GM18909 (cell line): ENCODE results near the gene SOCS3.

ENCODE experiments used
- ATAC-seq: cut with Tn5 transposase; IDR thresholded peaks from one replicate; pipeline ENCODE4 v1.9.1; 2021; ENCODE audit warnings: mild to moderate bottlenecking; ENCODE audit not compliant: unreplicated experiment, poor library complexity

SOCS3 gene, protein sequence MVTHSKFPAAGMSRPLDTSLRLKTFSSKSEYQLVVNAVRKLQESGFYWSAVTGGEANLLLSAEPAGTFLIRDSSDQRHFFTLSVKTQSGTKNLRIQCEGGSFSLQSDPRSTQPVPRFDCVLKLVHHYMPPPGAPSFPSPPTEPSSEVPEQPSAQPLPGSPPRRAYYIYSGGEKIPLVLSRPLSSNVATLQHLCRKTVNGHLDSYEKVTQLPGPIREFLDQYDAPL

DNA sequence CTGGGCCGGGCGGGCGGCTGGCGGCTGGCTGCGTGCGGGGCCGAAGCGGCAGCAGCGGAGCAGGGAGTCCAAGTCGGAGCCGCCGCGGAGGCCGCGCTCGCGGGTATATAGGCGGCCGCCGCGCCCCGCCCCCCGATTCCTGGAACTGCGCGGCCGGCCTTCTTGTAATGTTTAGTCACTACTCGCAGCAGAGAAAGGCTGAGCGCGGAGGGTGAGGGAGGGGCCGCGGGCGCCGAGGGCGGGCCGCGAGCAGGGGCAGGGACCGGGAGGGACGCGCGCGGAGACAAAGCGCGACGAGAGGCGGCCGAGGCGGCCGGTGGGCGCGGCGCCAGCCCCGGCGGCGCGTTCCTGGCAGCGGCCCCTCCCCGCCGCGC is at the start of gene SOCS3:
Gene SOCS3 (minus strand): TSS at position 81 of the 374 bp plus-strand sequence. CDS start 982 bp downstream, outside the sequence.
- ATAC-seq = peak; percentile 34

DNA sequence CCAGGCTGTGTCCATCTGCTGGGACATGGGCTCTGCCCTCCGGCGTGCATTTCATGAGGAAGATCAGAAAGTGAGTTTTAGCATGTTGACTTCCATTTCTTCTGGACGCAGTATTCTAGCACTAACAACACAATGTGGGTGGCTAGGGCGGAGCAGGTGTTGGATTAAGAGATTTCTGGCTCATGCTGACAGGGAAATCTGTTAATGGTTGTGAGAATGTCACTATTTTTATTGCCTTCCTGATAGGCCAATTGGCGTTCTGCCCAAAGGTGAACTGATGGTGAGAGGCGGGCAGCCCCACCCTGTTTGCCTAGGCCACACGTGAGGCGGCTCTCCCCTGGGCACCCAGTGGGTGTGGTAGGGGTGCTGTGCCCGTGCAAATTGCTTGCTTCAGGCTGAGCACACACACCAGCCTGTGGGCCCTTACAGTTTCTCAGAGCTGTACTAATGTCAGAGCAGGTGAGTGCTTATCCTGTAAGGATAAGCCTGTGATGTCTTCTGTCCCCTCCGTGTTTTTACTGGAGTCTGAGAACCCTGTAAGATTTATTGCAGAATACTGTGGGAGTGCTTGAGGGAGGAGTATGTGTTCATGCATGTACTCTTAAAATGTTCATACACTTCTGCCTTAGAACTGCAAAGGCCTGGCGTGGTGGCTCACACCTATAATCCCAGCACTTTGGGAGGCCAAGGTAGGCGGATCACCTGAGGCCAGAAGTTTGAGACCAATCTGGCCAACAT is 49.5 kb upstream of the SOCS3 start:
- ATAC-seq = no peak

DNA sequence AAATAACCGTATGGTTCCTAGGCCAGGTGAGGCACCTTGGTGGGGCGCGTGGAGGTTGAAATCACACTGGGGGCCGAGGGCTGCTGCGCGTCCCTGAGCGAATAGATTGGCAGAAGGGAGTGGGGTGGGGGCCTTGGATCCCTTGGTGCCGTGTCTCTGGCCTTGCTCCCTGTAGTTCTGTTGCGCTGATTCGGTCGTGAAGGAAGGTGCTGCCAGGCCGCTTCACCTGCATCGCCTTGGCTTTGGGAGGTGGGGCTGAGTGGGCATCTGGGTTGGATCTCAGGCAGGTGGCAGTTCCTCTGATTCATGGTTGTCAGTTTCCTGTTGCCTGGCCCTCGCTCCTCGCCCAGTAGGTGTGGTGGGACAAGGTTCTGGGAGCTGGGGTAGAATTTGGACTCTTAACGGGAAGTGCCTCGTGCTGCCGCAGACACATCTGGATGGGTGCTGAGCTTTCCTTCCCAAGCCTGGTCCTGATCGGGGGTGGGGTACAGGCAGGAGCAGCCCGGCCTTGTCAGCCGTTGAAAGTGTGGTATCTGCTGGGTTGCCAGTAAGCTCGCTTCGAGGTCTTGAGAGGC is 48.7 kb upstream of the SOCS3 start:
- no peak for ATAC-seq

DNA sequence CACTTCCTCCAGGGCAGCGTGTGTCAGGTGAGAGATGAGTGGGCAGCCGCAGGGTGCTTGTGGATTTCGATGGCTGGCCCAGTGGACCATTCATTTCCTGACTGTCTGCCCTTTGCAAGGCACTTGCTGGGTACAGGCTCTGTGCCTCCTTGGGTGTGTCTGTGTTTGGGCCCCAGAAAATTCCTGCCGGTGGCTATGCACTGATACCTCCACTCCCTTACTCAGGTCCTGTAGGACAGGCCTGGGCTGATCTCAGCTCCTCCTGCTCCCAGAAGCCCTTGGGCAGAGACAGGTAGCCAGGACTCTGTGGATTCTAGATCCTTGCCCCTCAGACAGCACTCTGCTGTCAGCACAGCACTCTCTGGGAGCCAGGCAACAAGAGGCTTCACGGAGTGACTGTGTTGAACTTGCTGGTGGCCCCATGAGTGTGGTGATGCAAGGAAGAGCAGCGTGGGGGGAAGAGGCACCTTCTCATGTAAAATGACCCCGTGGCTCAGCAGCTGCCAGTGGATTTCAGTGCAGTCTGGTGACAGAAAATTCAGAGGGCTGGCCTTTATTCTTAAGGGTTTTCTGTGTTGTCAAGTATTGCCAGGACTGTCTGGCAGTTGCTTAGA is 47.6 kb upstream of the SOCS3 start:
- ATAC-seq = no peak

DNA sequence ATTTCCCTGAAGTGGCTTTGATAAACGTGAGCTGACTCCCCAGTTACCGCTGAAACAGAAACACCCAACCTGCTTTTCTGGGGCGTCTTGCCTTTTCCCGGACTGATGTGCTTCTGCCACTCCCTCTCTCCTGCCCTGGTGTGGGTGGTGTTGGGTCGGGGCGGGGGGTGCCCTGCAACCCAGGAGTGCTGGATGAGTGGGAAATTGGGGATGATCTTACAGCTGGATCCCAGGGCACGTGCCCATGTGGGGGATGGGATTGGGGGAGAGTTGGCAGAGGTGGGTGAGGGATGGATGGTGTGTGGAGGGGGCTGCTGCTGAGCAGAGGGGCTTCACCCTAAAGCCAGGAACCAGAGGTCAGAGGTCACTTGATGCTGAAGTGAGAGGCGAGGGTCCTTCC is 47.0 kb upstream of the SOCS3 start:
- ATAC-seq = no peak

DNA sequence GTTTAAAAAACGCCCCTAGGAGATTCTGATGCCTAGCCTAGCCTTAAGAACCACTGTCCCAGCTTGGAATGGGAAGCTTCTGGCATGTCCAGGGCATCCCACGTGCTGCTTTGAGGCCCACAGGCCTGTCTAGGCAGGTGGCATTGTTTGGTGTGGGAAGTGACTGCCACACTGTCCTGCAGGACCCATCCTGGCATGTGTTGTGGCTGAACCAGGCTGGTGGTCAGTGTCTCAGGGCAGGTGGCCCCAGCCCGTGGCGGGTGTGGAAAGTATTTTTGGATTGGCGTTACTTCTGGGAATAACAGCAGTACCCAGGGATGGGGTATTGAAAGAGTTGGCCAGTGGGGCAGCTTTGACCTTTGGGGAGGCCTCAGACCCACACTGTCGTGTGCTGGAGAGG is 46.5 kb upstream of the SOCS3 start:
- no peak for ATAC-seq

DNA sequence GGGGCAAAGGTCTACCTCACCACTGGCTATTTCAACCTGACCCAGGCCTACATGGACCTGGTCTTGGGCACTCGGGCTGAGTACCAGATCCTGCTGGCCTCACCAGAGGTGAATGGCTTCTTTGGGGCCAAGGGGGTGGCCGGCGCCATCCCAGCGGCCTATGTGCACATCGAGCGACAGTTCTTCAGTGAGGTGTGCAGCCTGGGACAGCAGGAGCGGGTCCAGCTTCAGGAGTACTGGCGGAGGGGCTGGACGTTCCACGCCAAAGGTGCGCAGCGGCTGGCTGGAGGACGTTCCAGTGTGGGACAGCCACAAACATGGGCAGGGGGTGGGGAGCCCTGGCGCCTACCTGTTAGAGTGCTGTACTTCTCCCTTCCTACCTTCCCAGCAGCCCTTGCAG is 43.9 kb upstream of the SOCS3 start:
- ATAC-seq = no peak

DNA sequence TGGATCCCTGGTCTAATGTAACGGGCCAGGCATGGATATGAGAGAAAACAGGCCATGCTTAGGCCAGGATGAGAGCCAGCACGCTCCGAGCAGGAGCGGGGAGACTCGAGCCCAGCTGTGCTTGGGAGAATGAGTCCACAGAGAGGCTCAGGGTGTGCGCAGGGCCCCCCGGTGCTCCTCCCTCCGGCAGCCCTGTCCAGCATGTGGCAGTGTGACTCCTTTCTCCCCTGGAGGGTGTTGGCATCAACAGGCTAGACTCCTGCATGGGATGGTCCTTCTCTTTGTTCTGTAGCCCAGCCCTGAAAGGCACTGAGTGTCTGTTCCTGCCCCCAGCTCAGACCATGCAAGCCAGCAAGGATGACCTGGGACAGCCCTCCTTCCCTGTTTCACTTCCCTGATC is 42.0 kb upstream of the SOCS3 start:
- ATAC-seq = no peak

DNA sequence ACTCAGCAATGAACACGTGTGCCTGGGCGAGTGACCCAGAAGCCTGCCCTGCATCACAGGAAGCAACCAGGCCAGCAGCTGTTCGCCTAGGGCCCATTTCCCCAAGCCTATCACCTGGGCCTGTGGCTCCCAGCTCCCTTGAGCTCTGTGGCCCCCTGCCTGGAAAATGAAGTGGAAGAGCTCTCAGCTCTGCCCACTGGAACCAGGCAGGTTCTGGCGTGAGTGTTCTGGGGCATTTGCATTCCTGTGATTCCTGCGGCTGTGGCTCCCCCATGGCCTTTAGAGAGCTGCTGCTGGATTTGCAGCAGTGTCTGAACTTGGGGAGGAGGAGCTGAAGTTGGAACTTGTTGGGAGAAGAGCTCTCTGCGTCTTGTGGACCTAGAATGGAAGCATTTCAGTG is 41.4 kb upstream of the SOCS3 start:
- ATAC-seq = no peak

DNA sequence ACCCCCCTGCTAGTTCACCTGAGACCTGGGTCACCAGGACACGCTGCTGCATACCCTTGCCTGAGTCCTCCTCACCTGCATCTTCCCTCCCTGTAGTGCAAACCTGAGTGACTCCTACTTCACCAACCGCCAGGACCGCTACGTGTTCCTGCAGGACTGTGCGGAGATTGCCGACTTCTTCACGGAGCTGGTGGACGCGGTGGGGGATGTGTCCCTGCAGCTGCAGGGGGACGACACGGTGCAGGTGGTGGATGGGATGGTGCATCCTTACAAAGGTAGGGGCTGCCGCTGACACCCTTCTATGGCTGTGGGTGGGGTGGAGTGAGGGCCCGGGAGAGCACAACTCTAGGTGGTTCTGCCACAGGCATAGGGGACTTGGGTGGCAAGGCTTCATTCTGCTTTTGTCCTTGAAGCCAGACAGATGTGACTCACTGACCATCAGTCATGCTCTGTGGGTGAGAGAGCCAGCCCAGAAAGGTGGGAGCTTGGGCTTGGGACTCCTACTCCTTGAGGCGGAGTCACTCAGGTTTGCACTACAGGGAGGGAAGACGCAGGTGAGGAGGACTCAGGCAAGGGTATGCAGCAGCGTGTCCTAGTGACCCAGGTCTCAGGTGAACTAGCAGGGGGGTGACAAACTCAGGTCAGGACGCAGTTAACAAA is 40.8 kb upstream of the SOCS3 start:
- no peak for ATAC-seq

DNA sequence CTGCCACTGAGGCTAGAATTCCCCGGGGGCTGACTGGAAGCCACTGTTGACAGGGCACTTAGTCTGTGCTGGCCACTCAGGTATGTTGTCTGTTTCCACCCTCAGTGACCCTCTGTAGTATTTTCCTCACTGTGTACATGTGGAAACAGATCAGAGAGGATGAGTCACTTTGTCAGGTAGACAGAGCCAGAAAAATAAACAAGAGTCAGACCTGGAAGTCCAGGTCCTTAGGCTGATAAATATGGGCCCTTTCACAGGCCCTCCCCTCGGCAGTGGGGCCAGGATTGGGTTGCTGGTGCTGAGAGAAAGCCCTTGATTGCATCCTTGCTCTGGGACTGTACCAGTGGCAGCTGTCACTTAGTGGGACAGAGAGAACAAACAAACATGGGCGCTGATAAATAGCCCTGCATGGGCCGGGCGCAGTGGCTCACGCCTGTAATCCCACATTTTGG is 39.8 kb upstream of the SOCS3 start:
- ATAC-seq = no peak

DNA sequence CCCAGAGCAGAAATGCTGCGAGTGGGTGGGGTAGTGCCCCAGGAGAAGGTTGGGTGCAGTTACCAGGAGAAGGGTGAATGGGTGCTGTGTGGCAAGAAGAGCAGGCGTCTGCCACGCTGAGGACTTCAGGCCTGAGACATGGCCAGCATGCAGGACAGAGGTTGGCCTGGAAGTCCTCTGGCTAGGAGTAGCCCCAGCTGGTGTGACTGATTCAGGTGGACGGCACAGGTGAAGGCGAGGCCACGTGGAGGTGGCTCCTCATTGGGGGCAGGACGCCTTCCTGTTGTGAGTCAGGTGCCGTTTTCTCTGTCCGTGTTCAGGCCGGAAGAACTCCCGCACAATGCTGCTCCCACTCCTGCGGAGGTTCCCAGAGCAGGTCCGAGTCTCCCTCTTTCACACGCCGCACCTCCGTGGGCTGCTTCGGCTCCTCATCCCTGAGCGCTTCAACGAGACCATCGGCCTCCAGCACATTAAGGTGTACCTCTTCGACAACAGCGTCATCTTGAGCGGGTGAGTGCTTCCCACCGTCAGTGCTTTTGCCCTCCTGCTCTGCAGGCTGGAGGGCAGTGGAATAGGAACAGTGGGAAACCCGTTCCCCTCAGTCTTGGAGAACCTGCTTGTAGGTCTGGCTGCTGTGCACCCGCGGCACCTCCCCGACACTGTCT is 39.3 kb upstream of the SOCS3 start:
- ATAC-seq = no peak

DNA sequence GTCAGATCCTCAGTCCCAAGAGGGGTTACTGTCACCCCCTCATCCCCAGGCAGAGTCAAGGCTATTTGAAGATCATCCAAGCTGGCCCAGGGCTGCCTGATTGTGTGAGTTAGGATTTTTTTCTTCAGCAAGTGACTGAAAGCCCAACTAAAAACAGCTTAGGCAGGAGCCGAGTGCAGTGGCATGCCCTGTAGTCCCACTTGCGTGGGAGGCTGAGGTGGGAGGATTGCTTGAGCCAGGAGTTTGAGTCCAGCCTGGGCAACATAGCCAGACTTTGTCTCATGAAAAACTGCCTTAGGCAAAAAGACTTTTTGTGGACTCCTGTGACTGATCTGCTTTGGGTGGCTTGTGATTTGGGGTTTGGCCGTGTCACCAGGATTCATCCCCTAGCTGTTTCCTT is 38.5 kb upstream of the SOCS3 start:
- ATAC-seq = no peak

DNA sequence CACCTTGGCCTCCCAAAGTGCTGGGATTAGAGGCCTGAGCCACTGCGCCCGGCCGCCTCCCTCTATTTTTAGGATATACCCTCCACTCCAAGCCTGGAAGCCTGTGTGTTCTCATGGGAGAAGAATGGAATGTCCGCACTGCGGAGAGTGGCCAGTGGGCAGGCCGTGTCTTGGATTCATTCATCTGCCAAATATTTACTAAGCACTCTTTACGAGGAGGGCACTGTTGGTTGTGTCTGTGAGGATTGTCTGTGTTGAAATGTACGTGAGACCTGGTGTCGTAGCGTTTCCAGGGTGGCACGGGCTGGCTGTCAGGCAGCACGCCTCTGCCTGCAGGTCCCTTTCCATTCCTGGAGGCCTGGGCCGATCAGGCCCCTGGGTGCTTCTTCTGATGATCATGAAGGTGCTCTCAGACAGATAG is 37.8 kb upstream of the SOCS3 start:
- no peak for ATAC-seq

DNA sequence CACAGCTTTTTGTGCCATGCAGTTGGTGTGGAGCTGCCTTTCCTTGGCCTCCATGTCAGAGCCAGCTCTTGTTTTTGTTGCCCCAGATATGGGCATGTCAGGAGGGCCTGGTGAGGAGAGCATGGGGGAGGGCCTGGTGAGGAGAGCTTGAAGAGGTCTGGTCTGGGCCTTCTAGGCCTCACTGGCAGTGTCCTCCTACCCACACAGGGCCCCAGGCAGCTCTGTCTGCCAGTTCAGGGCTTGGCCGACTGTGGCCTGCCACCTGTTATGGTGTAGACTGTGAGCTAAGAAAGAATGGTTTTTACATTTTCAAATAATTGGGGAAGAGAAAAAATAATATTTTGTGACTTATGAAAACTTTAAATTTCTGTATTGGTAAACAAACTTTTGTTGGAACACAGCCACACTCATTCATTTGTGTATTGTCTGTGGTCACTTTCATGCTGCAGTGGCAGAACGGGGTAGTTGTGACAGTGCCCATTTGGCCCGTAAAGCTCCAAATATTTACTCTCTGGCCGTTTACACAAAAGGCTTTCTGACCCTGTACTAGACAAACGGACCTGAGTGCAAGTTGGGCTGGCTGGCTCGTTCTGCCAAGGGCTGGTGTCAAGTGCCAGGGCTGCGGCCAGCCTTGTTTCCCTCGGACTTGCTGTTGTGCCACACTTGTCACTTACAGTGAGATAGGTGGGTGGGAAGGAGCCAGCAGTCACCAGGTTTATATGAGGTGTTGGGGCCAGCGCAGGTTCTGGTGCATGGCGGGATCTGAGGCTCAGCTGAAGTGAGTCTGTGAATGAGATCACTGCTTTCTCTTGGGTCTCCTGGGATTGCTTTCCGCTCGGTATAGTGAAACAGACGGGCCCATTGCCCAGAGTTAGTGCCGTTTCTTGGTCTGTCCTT is 36.8 kb upstream of the SOCS3 start:
- no peak for ATAC-seq

DNA sequence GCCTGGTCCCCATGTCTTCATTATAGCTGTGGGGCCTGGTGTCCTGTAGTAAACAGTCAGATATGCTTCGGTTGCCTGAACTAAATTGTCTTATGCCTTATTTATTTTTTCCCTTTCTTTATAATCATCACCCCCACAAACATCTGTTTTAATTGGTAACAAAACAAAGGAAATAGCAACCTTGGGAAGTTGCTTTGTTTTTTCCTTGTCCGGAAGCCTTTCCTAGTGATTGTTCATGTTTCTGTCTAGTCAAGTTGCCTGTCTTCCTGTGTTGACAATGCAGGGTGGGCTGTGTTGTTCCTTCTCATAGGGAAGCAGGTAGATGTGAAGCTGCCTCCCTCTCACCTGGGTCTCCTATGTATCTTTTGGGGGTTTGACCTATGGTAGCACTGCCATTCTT is 35.3 kb upstream of the SOCS3 start:
- no peak for ATAC-seq

DNA sequence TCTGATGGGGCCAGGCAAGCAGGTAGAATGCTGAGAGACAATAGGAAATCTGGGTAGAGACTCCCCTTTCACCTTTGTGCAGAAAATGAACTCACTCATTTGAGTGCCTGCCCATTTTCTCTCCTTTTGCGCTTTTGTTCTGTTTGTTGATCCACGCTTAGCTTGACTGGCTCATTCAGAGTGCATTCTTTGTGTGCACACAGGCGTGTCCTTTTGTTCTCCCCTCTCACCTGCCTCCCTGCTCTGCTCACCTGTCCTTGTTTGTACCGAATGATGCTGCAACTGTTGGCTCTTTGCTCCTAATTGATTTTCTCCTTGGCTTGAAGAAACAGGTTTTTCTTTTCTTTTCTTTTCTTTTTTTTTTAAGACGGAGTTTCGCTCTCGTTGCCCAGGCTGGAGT is 34.3 kb upstream of the SOCS3 start:
- ATAC-seq = no peak

DNA sequence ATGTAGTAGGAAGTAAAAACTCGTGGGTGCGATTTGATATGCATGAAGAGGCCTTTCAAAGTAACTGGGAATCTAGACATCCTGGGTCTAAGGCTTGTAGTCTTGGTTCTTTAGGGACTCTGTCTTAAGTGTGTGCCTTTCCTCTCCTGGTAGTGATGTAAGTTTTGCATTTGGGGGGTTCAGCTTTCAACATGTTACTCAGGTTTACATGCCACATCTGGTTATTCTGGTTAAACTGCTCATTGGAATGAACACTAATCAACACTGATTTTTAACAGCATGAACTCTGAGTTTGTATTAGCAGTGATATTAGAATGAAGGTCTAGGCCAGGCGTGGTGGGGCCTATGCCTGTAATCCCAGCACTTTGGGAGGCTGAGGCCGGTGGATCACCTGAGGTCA is 33.7 kb upstream of the SOCS3 start:
- ATAC-seq = no peak

DNA sequence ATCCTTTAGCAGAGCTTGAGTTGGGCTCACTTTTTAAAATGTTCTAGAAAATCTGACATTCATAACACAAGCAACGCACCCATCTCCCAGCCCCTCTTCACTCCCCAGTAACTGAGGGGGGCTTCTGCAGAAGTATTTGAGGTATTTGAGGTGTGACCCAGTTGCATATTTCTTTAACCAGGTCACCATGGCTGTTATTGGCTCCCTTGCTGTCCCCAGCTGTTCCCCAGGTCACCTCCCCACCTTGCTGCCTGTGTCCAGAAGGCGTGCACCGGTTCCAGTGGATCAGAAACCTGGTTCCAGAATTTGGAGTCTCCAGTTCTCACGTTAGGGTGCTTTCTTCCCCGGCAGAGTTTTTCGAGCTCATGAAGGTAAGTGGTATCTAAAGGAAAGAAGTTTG is 32.4 kb upstream of the SOCS3 start:
- ATAC-seq = no peak
